ENCODE results near the gene KDM4C. TPM values are rescaled to one million over a fixed set of nuclear protein-coding genes. Genes with fewer than 3 reads are reported as not detected.
"Not testable (repeated sequence)": the region's sequence is repeated elsewhere in the genome, so short reads cannot be mapped to it uniquely, and the experiment has no call there.

The KDM4C gene
- total RNA-seq, 2 donors from 2014 or later: 11.0 to 11.9 TPM

DNA sequence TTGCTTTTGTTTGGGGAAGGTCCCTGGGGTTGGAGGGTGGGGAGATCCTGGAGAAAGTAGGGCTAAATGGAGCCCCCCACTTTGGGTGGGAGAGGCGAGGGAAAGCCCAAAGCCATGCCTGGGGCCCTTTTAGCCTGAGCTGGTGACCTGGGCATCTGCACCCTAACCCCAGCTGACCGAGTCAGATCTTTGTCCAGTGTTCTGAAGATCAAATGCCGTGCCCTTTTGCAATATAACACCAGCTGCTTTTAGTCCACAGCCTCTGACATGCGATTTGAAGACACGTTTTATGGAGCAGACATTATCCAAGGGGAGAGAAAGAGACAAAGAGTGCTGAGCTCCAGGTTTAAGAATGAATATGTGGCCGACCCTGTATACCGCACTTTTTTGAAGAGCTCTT is 416.5 kb downstream of the KDM4C start:
- Histone ChIP-seq H3K27ac (no peak overlapping the region), H3K9me3 (no peaks in the 10 kb centered on the region), H3K36me3 (no peaks in the 10 kb centered on the region), H3K4me1 (peaks cover 0 to 14% of the 10 kb centered on the region in 2 donors), H3K4me3 (no peak overlapping the region), H3K27me3 (no peaks in the 10 kb centered on the region)
- TF ChIP-seq, protein P1, sequence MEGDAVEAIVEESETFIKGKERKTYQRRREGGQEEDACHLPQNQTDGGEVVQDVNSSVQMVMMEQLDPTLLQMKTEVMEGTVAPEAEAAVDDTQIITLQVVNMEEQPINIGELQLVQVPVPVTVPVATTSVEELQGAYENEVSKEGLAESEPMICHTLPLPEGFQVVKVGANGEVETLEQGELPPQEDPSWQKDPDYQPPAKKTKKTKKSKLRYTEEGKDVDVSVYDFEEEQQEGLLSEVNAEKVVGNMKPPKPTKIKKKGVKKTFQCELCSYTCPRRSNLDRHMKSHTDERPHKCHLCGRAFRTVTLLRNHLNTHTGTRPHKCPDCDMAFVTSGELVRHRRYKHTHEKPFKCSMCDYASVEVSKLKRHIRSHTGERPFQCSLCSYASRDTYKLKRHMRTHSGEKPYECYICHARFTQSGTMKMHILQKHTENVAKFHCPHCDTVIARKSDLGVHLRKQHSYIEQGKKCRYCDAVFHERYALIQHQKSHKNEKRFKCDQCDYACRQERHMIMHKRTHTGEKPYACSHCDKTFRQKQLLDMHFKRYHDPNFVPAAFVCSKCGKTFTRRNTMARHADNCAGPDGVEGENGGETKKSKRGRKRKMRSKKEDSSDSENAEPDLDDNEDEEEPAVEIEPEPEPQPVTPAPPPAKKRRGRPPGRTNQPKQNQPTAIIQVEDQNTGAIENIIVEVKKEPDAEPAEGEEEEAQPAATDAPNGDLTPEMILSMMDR (IDR thresholded peaks at IDR 0.05): no peak
- no peak for DNase-seq (ENCODE audit: low spot score)

DNA sequence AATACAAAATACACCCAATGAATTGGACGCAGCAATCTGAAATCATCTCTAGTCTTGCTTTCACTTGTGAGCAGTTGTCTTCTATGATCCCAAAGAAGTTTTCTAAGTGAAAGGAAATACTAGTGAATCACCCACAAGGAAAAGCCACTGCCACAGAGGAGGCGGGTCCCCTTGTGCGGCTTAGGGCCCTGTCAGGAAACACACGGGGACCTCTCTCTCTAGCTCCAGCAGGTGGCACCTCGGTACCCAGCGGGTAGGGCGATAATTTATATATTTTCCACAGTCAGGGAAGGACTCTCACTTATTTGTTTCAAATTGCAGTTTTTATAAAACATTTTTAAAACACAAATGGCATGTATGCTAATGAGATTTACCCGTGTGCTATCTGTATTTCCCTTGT is 417.1 kb downstream of the KDM4C start:
- H3K27ac ChIP-seq: no peak overlapping the region

GRCh38 chr9:7176561-7176960 is 418.8 kb downstream of the KDM4C start:
- Histone ChIP-seq H3K4me3 (no peak overlapping the region), H3K4me1 (peaks cover 0 to 12% of the 10 kb centered on the region in 2 donors), H3K9me3 (no peaks in the 10 kb centered on the region), H3K27me3 (no peaks in the 10 kb centered on the region), H3K36me3 (no peaks in the 10 kb centered on the region), H3K27ac (no peak overlapping the region)
- DNase-seq (ENCODE audit: low spot score): no peak
- TF ChIP-seq, protein P1 (IDR thresholded peaks at IDR 0.05): no peak

More for the DNA sequence above, 417.1 kb downstream of the KDM4C start:
- no peak for DNase-seq (ENCODE audit: low spot score)
- H3K4me1 ChIP-seq: peaks cover 0 to 12% of the 10 kb centered on the region in 2 donors
- no peak overlapping the region for H3K4me3 ChIP-seq
- H3K36me3 ChIP-seq: no peaks in the 10 kb centered on the region
- no peaks in the 10 kb centered on the region for H3K27me3 ChIP-seq
- no peaks in the 10 kb centered on the region for H3K9me3 ChIP-seq
- TF ChIP-seq, protein P1 (IDR thresholded peaks at IDR 0.05): no peak

DNA sequence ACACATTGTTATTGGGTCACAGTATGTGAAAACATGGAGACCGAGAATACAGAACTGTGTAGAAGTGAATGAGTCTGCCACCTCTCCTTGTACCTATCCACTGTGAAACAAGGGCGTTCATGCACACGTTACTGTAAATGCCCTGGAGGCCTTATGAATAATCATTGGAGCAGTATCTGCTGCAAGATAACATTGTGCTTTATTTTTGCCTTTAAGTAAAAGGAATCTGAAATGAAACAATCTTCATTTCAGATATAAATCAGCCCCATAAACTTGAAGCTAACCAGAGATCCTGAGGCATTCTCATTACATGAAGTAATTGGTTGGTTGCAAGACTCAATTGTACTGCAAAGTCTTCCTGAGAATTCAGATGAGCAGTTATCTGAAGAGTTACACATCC is 419.6 kb downstream of the KDM4C start:
- no peaks in the 10 kb centered on the region for H3K36me3 ChIP-seq
- H3K4me3 ChIP-seq: no peak overlapping the region
- TF ChIP-seq, protein P1 (IDR thresholded peaks at IDR 0.05): no peak
- H3K4me1 ChIP-seq: peaks cover 0 to 10% of the 10 kb centered on the region in 2 donors
- H3K27me3 ChIP-seq: no peaks in the 10 kb centered on the region
- H3K27ac ChIP-seq: no peak overlapping the region
- no peak for DNase-seq (ENCODE audit: low spot score)
- no peaks in the 10 kb centered on the region for H3K9me3 ChIP-seq

GRCh38 chr9:7178729-7179128 is 421.0 kb downstream of the KDM4C start:
- Histone ChIP-seq H3K36me3 (no peaks in the 10 kb centered on the region), H3K27me3 (no peaks in the 10 kb centered on the region), H3K4me1 (no peaks in the 10 kb centered on the region), H3K4me3 (no peak overlapping the region), H3K9me3 (no peaks in the 10 kb centered on the region), H3K27ac (no peak overlapping the region)
- TF ChIP-seq, protein P1 (IDR thresholded peaks at IDR 0.05): no peak
- no peak for DNase-seq (ENCODE audit: low spot score)

- no peak overlapping the region for H3K27ac ChIP-seq
- DNase-seq (ENCODE audit: low spot score): no peak
These were observed 422.5 kb downstream of the KDM4C start for GRCh38 chr9:7180247-7180646.

DNA sequence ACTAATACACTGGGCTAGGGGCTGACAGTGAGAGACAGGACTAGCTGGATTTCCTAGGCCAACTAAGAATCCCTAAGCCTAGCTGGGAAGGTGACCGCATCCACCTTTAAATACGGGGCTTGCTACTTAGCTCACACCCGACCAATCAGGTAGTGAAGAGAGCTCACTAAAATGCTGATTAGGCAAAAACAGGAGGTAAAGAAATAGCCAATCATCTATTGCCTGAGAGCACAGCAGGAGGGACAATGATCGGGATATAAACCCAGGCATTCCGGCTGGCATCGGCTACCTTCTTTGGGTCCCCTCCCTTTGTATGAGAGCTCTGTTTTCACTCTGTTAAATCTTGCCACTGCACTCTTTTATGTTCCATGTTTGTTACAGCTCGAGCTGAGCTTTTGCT is 425.4 kb downstream of the KDM4C start:
- H3K4me3 ChIP-seq; H3K27me3 ChIP-seq; H3K36me3 ChIP-seq; DNase-seq (ENCODE audit: low spot score); H3K27ac ChIP-seq; H3K4me1 ChIP-seq; H3K9me3 ChIP-seq: not testable (repeated sequence)

More at GRCh38 chr9:7180247-7180646, 422.5 kb downstream of the KDM4C start:
- H3K9me3 ChIP-seq: no peaks in the 10 kb centered on the region
- H3K4me1 ChIP-seq: no peaks in the 10 kb centered on the region
- H3K4me3 ChIP-seq: no peak overlapping the region
- H3K36me3 ChIP-seq: no peaks in the 10 kb centered on the region
- TF ChIP-seq, protein P1 (IDR thresholded peaks at IDR 0.05): no peak
- no peaks in the 10 kb centered on the region for H3K27me3 ChIP-seq
